ENCODE measurements around the gene MID2.

The MID2 gene

DNA sequence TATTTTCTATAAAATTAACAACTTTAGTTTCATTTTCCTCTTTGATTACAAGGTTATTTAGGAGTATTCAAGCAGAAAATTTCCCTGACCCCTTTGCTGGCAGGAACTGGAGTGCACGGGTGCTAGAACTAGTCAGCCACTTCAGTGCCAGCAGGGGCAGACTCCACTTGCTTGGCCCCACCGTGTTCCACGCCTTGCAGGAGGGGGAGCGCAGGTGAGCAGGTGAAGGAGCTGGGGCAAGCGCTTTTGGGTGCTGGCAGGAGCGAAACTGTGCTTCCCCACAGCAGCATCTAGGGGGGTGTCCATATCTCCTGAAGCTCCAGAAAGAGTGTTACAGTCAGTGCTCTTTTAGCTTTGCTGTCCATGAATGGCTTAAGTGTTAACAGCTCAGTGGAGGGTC lies 45.5 kb downstream of the MID2 start:
- Histone ChIP-seq H2AFZ (ENCODE audit: low read length) (no peak overlapping the region), H4K20me1 (ENCODE audit: insufficient read depth, low read length, poor library complexity, severe bottlenecking) (no peaks in the 10 kb centered on the region), H3F3A (ENCODE audit: low read depth) (no peaks in the 10 kb centered on the region), H3K9me2 (replicated peaks; ENCODE audit: low read depth, low read length) (no peaks in the 10 kb centered on the region), H3K9me3 (ENCODE audit: insufficient read depth, low read depth, low read length) (no peaks in the 10 kb centered on the region), H3K79me2 (ENCODE audit: insufficient read depth, low read length) (no peaks in the 10 kb centered on the region), H3K4me1 (ENCODE audit: insufficient read depth, low read length, poor library complexity, severe bottlenecking) (no peaks in the 10 kb centered on the region), H3K27me3 (ENCODE audit: insufficient read depth, low read length, poor library complexity, severe bottlenecking) (no peaks in the 10 kb centered on the region), H3K4me3 (ENCODE audit: low read length, poor library complexity, severe bottlenecking) (no peak overlapping the region), H3K9ac (ENCODE audit: low read depth, low read length, poor library complexity, severe bottlenecking) (no peak overlapping the region), H3K4me2 (ENCODE audit: low read depth, low read length, poor library complexity, severe bottlenecking) (no peak overlapping the region), H3K36me3 (ENCODE audit: insufficient read depth, low read length) (no peaks in the 10 kb centered on the region)
- TF ChIP-seq EZH2phosphoT487 (IDR thresholded peaks at IDR 0.05; ENCODE audit: borderline replicate concordance), result no peak
- TF ChIP-seq, protein P1, sequence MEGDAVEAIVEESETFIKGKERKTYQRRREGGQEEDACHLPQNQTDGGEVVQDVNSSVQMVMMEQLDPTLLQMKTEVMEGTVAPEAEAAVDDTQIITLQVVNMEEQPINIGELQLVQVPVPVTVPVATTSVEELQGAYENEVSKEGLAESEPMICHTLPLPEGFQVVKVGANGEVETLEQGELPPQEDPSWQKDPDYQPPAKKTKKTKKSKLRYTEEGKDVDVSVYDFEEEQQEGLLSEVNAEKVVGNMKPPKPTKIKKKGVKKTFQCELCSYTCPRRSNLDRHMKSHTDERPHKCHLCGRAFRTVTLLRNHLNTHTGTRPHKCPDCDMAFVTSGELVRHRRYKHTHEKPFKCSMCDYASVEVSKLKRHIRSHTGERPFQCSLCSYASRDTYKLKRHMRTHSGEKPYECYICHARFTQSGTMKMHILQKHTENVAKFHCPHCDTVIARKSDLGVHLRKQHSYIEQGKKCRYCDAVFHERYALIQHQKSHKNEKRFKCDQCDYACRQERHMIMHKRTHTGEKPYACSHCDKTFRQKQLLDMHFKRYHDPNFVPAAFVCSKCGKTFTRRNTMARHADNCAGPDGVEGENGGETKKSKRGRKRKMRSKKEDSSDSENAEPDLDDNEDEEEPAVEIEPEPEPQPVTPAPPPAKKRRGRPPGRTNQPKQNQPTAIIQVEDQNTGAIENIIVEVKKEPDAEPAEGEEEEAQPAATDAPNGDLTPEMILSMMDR (conservative IDR thresholded peaks at IDR 0.05; ENCODE audit: low read length), result no peak

DNA sequence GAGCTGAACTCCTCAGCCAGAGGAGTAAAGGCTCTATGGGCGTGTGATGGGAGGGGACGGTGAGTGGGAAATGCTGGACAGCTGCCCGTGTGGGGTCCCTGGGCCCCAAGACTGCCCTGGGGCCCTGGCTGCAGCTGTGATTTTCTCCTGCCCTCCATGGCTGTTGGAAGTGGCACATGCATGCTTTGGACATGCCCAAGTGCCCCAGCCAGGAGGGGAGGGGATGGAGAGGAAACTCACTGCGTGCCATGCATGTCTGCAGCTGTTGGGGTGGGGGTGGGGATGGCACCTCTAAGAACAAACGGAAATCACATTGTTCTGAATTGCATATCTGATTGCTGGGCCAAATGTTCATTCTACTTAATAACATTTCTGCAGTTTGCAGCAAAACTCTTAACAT lies 52.4 kb downstream of the MID2 start:
- Histone ChIP-seq H3K9me2 (replicated peaks; ENCODE audit: low read depth, low read length) (no peaks in the 10 kb centered on the region), H3K9me3 (ENCODE audit: insufficient read depth, low read depth, low read length) (no peaks in the 10 kb centered on the region), H3K79me2 (ENCODE audit: insufficient read depth, low read length) (no peaks in the 10 kb centered on the region), H3K4me1 (ENCODE audit: insufficient read depth, low read length, poor library complexity, severe bottlenecking) (no peaks in the 10 kb centered on the region), H4K20me1 (ENCODE audit: insufficient read depth, low read length, poor library complexity, severe bottlenecking) (no peaks in the 10 kb centered on the region), H3K4me2 (ENCODE audit: low read depth, low read length, poor library complexity, severe bottlenecking) (no peak overlapping the region), H3K4me3 (ENCODE audit: low read length, poor library complexity, severe bottlenecking) (no peak overlapping the region), H3K27me3 (ENCODE audit: insufficient read depth, low read length, poor library complexity, severe bottlenecking) (no peaks in the 10 kb centered on the region), H2AFZ (ENCODE audit: low read length) (no peak overlapping the region), H3K36me3 (ENCODE audit: insufficient read depth, low read length) (no peaks in the 10 kb centered on the region), H3F3A (ENCODE audit: low read depth) (no peaks in the 10 kb centered on the region), H3K9ac (ENCODE audit: low read depth, low read length, poor library complexity, severe bottlenecking) (no peak overlapping the region)
- TF ChIP-seq, protein P1 (conservative IDR thresholded peaks at IDR 0.05; ENCODE audit: low read length), result no peak
- no peak for TF ChIP-seq EZH2phosphoT487 (IDR thresholded peaks at IDR 0.05; ENCODE audit: borderline replicate concordance)

- no peaks in the 10 kb centered on the region for H4K20me1 ChIP-seq (ENCODE audit: insufficient read depth, low read length, poor library complexity, severe bottlenecking)
- no peak overlapping the region for H3K9ac ChIP-seq (ENCODE audit: low read depth, low read length, poor library complexity, severe bottlenecking)
- no peak overlapping the region for H3K4me2 ChIP-seq (ENCODE audit: low read depth, low read length, poor library complexity, severe bottlenecking)
- TF ChIP-seq, protein P1 (conservative IDR thresholded peaks at IDR 0.05; ENCODE audit: low read length), result no peak
- no peak for TF ChIP-seq EZH2phosphoT487 (IDR thresholded peaks at IDR 0.05; ENCODE audit: borderline replicate concordance)
- H3K4me1 ChIP-seq (ENCODE audit: insufficient read depth, low read length, poor library complexity, severe bottlenecking), result no peaks in the 10 kb centered on the region
- H3K36me3 ChIP-seq (ENCODE audit: insufficient read depth, low read length), result no peaks in the 10 kb centered on the region
- no peaks in the 10 kb centered on the region for H3K27me3 ChIP-seq (ENCODE audit: insufficient read depth, low read length, poor library complexity, severe bottlenecking)
- no peaks in the 10 kb centered on the region for H3K79me2 ChIP-seq (ENCODE audit: insufficient read depth, low read length)
- no peak overlapping the region for H3K4me3 ChIP-seq (ENCODE audit: low read length, poor library complexity, severe bottlenecking)
- no peaks in the 10 kb centered on the region for H3K9me3 ChIP-seq (ENCODE audit: insufficient read depth, low read depth, low read length)
- no peaks in the 10 kb centered on the region for H3K9me2 ChIP-seq (replicated peaks; ENCODE audit: low read depth, low read length)
- no peaks in the 10 kb centered on the region for H3F3A ChIP-seq (ENCODE audit: low read depth)
- no peak overlapping the region for H2AFZ ChIP-seq (ENCODE audit: low read length)
Measured at GRCh38 chrX:107880054-107880610, 54.5 kb downstream of the MID2 start.
